ENCODE measurements around the gene EFNA2.

The EFNA2 gene

GRCh38 chr19:1272423-1273262, 13.0 kb upstream of the EFNA2 start:
- no peak for DNase-seq (ENCODE audit: low read depth)

- DNase-seq (ENCODE audit: low read depth): no peak
Measured at GRCh38 chr19:1273263-1274041, 12.2 kb upstream of the EFNA2 start.

- no peak for DNase-seq (ENCODE audit: low read depth)
Measured at GRCh38 chr19:1274081-1274851, 11.4 kb upstream of the EFNA2 start.

GRCh38 chr19:1274852-1275259, 10.8 kb upstream of the EFNA2 start:
- DNase-seq (ENCODE audit: low read depth): no peak

- peak; percentile 84 for DNase-seq (ENCODE audit: low read depth)
Measured at GRCh38 chr19:1275260-1275975, 10.3 kb upstream of the EFNA2 start, which contains the start of gene FAM174C. Gene FAM174C, plus strand, starts transcription at chr19:1275530. Its CDS starts 20 bp downstream, at chr19:1275550.

- no peak for DNase-seq (ENCODE audit: low read depth)
Measured at GRCh38 chr19:1275976-1276627, 9.6 kb upstream of the EFNA2 start.

GRCh38 chr19:1276628-1277022, 9.0 kb upstream of the EFNA2 start:
- DNase-seq (ENCODE audit: low read depth): no peak

GRCh38 chr19:1277061-1277460, 8.6 kb upstream of the EFNA2 start:
- no peak for DNase-seq (ENCODE audit: low read depth)

GRCh38 chr19:1278074-1278473, 7.6 kb upstream of the EFNA2 start:
- DNase-seq (ENCODE audit: low read depth): no peak

- DNase-seq (ENCODE audit: low read depth): no peak
Measured at GRCh38 chr19:1278713-1279660, 6.7 kb upstream of the EFNA2 start.

- peak; percentile 47 for DNase-seq (ENCODE audit: low read depth)
Measured at GRCh38 chr19:1279782-1280341, 5.8 kb upstream of the EFNA2 start.

- no peak for DNase-seq (ENCODE audit: low read depth)
Measured at GRCh38 chr19:1280636-1281568, 4.8 kb upstream of the EFNA2 start.

- no peak for DNase-seq (ENCODE audit: low read depth)
Measured at GRCh38 chr19:1281569-1282287, 3.9 kb upstream of the EFNA2 start.

- no peak for DNase-seq (ENCODE audit: low read depth)
Measured at GRCh38 chr19:1282588-1283206, 3.0 kb upstream of the EFNA2 start.

- no peak for DNase-seq (ENCODE audit: low read depth)
Measured at GRCh38 chr19:1283207-1283916, 2.3 kb upstream of the EFNA2 start.

GRCh38 chr19:1283917-1284292, 1.8 kb upstream of the EFNA2 start:
- no peak for DNase-seq (ENCODE audit: low read depth)
